ENCODE measurements around the gene PDZD7.

The PDZD7 gene

GRCh38 chr10:101031128-101031795 lies at the start of gene PDZD7, which contains the start of gene SFXN3:
Gene PDZD7 (minus strand): TSS chr10:101031129. CDS start chr10:101030219, 910 bp downstream.
Gene SFXN3 (plus strand): TSS chr10:101031234. CDS start chr10:101034695, 3,461 bp downstream.
- DNase-seq (ENCODE audit: low spot score), result peak; percentile 97

GRCh38 chr10:101079874-101080273 lies 48.9 kb upstream of the PDZD7 start:
- no peak for DNase-seq (ENCODE audit: low spot score)

- DNase-seq (ENCODE audit: low spot score), result no peak
Observed at GRCh38 chr10:101076630-101077029, 45.7 kb upstream of the PDZD7 start.

- no peak for DNase-seq (ENCODE audit: low spot score)
Observed at GRCh38 chr10:101075775-101076174, 44.8 kb upstream of the PDZD7 start.

- no peak for DNase-seq (ENCODE audit: low spot score)
Observed at GRCh38 chr10:101073631-101074030, 42.7 kb upstream of the PDZD7 start.

- no peak for DNase-seq (ENCODE audit: low spot score)
Observed at GRCh38 chr10:101072923-101073322, 42.0 kb upstream of the PDZD7 start.

GRCh38 chr10:101071885-101072433 lies 41.0 kb upstream of the PDZD7 start:
- DNase-seq (ENCODE audit: low spot score), result no peak

GRCh38 chr10:101071267-101071884 lies 40.4 kb upstream of the PDZD7 start:
- DNase-seq (ENCODE audit: low spot score), result no peak

GRCh38 chr10:101070098-101070497 lies 39.2 kb upstream of the PDZD7 start:
- DNase-seq (ENCODE audit: low spot score), result no peak

GRCh38 chr10:101069441-101069840 lies 38.5 kb upstream of the PDZD7 start:
- DNase-seq (ENCODE audit: low spot score), result no peak

- peak; percentile 77 for DNase-seq (ENCODE audit: low spot score)
Observed at GRCh38 chr10:101067356-101068083, 36.6 kb upstream of the PDZD7 start.

GRCh38 chr10:101066896-101067355 lies 36.0 kb upstream of the PDZD7 start:
- DNase-seq (ENCODE audit: low spot score), result no peak

GRCh38 chr10:101066146-101066895 lies 35.4 kb upstream of the PDZD7 start:
- DNase-seq (ENCODE audit: low spot score), result peak; percentile 46

- no peak for DNase-seq (ENCODE audit: low spot score)
Observed at GRCh38 chr10:101065481-101066145, 34.7 kb upstream of the PDZD7 start.

- no peak for DNase-seq (ENCODE audit: low spot score)
Observed at GRCh38 chr10:101064415-101065030, 33.6 kb upstream of the PDZD7 start.

GRCh38 chr10:101063548-101064414 lies 32.9 kb upstream of the PDZD7 start:
- DNase-seq (ENCODE audit: low spot score), result no peak

GRCh38 chr10:101063050-101063525 lies 32.2 kb upstream of the PDZD7 start:
- DNase-seq (ENCODE audit: low spot score), result no peak

- DNase-seq (ENCODE audit: low spot score), result peak; percentile 48
Observed at GRCh38 chr10:101062232-101063049, 31.5 kb upstream of the PDZD7 start.
